ENCODE data around the gene MRGPRE.

The MRGPRE gene

DNA sequence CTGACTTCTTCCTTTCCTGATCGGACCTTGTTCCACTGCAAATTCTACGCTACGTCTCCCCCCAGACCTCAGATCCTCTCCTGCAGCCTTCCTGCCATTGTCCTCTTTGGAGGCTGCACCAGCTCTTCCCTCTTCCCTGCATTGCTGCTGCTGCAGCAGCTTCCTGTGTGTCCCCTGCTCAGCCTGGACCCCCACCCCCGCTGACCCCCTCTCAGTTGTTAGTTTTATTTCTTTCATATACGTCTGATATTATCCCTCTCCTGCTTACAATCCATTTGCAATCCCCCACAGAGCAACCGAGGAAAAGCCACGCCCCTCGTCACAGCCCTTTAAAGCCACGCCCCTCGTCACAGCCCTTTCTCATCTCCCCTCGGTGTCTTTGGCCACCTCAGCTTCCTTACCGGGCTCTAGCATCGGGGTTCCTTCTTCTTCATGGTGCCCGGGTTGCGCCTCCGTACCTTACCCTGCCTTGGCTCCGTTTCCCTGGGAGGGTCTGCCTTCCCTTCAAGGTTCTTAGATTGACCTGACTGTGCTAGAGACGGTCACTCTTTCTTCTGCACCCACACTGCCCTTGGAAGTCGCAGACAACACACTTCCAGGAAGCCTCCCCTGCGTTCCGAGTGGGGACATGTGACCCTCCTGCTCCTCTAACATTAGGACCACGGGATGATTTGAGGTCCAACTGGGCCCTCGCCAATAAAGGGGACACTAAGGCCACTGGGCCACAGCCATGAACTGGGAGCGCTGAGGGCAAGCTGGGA, 18.4 kb downstream of the MRGPRE start:
- DNase-seq = no peak

DNA sequence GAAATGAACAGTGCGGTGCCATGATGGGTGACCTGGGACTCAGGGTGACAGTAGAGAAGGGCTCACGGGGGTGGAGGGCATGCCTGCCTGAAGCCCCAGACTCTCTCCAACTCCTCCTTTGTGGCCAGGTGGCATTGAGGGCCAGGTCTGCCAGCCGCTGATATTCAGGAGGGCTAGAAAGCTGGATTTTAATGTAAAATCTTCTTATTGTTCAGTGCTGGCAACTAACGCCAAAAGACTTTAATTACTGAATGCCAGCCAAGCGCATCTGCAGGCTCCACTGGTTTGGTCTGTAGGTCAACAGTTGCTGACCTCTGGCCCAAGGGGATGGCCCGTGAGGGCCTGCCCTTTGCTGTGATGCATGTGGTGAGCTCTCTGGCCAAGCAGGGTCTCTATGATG, 23.9 kb downstream of the MRGPRE start:
- no peak for DNase-seq

DNA sequence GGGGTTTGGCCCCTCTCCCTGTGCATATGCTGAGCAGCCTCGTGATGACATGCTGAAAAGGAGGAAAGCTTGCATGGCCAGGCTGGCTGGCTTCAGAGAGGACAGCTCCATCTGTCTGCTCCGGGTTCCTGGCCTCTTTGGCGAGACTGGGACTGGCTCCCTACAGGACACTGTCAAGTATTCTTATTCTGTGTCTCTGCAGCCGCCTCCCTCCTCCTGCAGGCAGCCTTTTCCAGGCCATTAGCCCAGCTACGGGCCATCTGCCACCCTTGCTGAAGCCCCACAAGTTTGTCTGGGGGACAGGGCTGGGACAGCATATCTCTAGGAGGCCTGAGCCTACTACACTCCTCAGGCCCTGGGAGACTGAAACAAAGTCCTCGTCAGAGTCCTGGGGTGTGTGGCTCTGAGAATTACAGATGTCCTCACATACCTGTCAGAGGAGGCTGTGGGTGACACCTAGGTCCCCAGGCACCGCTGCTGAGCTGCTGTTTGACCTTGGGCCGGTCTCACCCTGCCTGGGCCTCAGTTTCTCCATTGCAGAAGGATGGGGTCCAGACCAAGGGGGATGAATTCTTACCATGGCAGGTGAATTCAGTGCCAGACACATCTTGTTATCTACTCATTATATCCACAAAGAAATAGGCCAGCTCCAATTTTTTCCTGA, 24.6 kb downstream of the MRGPRE start:
- DNase-seq = no peak

DNA sequence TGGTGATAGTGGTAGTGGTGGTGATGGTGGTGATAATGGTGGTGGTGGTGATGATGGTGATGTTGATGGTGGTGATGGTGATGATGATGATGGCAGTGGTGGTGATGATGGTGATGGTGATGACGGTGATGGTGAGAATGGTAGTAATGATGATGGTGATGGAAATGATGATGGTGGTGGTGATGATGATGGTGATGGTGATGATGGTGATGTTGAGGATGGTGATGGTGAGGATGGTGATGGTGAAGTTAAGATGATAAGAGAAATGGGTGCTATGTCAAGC, 25.4 kb downstream of the MRGPRE start:
- no peak for DNase-seq

DNA sequence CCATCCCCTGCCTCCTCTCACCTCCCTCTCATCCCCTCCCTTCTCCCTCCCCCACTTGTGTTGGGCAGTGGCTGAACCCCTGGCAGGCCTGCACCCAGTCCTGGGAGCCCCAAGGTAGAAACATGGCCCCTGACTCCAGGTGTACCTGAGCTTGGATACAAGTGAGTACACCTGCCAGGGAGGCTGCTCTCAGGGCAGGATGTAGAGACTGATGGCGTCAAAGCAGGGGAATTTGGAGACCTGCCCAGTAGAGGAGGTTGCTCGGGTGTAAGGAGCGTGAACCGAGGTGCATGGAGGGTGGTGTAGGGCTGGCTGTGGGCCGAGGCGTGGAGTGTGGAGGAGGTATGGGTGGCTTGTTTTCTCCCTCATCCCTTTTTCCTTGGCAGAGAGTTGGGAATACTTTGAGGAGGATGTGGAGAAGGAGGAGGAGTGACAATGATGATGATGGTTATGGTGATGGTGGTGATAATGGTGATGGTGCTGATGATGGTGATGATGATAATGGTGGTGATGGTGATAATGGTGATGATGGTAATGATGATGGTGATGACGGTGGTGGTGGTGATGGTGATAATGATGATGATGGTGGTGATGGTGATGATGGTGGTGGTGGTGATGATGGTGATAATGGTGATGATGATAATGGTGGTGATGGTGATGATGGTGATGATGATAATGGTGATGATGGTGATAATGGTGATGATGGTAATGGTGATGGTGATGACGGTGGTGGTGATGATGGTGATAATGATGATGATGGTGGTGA, 25.9 kb downstream of the MRGPRE start:
- DNase-seq = no peak

DNA sequence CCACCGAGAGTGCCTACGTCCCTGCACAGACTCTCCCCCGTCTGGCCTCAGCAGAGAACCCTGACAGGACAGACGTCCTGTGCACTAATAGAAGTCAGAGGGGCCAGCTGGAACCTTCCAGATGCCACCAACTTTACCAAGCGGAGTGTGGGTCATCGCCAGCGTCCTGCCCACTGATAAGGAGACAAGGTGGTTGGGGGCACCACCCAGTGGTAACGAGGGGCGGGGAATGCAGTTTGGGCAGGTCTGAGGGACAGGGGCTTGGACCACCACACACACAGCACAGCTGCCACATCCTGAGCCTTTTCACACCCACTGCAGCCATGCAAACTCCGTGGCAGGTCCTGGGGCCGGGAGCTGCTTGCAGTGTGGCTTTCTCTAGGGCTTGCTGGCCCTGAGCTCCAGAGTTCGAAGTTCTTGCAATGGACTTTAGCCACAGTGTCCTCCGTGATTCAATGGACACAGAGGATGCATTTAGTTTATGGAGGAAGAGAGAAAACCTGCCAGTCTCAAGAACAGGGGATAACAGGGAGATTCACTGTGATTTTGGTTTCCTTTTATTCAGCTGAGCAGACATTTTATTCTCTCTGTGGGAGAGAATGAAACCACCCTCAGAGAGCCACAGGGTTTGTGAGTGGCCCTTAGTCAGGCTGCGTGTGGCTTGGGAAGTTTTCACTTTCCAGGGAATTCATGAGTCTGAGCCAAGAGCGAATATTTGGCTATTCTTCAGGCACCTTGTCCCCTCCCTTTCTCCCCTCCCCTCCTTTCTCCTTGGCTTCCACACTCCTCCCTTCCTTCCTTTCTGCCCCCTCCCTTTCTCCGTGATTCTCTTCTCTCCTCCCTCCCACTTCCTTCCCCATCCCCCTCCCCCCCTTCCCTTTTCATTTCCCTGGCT, 26.7 kb downstream of the MRGPRE start:
- DNase-seq = no peak

DNA sequence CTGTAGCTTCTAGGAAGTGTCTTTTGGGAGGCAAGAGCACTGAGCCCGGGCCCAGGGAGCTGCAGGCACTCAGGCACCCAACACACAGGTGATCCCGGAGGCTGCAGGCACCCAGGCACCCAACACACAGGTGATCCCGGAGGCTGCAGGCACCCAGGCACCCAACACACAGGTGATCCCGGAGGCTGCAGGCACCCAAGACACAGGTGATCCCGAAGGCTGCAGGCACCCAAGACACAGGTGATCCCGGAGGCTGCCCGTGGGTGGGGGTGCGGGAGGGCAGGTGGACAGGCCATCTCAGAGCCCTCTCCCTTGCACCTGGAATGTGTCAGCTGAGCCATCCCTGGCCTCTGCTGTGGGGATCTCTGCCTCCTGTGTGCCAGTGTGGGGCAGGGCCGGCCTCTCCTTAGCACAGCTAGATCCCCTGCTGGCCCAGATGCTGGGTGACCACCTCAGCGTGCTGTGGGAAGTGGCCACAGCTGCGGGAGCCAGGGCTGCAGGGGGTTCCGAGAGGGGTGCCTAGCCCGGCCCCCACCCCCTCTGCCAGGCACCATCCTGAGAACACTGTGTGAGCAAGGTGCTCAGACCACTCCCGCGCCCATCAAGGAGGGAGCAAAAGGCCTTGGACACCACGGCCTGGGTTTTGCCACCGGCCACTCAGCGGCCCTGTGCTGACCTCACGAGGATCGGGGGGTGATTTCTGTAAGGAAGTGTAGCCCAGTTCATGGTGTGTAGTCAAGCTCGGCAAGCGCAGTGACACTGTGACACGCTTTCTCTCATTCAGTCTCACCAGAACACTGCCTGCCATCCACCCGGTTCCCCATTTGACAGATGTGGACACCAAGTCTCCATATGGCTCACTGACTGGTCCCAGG, 27.8 kb downstream of the MRGPRE start:
- no peak for DNase-seq

DNA sequence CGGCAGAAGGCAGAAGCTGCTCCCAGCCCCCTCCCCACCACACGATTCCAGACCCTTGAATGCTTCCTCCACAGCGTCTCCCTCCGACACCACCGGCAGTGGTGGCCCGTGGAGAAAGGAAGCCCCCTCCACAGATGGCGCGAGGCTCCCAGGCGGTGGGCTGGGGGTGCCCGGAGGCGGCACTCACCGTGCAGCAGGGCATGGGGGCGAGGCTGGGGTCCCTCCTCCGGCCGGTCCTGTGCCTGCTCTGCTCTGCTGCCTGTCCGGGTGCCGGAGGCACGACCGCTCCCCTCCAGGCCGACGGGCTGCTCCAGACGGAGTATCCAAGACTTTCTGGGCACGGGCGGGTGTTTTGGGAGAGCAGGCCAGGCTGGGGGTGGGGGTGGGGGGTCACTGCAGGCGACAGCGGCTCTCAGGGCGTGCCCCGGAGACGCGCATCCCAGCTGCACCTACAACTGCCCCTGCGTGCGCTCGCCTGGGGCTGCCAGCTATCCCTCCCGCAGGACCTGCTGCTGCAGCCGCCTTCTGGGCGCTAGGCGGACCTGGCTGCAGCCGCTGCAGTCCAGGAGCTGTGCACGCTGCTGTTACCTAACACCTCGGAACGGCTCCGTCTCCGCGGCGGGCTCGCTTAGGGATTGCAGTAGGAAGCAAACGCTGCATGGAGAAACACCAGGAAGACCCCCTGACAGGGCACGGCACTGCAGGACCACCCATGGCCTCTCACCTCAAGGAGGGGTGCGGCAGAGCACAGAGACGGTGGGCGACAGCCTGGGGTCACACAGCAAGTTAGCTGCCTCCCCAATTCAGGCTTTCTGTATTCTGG, 28.8 kb downstream of the MRGPRE start:
- DNase-seq = no peak

DNA sequence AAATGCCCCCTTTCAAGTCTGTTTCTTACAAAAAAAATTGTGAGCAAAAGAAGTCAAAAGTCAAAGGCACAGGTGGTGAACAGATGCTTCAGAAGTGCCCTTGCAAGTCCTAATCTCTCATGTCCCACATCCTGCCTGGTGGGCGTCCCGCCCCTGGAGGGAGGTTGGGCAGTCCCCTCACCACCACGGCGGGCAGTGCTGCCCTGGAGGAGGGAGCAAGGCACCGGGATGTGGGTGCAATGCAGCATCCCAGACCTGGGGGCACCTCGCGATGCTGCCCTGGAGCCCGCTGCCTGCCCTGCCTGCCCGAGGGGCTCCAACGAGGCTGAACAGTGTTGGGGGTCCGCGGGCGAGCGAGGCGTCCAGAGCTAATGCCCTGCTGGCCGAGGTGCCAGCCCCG, 29.5 kb downstream of the MRGPRE start:
- DNase-seq = no peak

DNA sequence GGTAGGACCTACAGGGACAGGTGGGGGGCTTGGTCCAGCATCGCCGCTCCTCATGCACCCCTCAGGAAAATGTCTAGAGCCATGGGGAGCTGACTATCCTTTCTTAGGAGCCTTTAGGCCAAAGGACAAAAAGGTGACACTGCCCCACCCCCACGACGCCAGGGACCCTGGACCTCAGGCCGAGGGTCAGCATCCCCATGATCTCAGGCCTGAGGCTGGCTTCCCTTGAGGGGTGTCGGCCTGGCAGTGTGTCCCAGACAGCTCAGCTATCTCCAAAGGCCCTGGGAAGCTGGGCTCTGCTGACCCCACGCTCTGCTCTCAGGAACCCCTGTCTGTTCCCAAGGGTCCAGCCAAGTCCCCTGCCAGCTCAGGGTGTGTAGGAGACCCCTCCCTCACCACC, 29.9 kb downstream of the MRGPRE start:
- no peak for DNase-seq

DNA sequence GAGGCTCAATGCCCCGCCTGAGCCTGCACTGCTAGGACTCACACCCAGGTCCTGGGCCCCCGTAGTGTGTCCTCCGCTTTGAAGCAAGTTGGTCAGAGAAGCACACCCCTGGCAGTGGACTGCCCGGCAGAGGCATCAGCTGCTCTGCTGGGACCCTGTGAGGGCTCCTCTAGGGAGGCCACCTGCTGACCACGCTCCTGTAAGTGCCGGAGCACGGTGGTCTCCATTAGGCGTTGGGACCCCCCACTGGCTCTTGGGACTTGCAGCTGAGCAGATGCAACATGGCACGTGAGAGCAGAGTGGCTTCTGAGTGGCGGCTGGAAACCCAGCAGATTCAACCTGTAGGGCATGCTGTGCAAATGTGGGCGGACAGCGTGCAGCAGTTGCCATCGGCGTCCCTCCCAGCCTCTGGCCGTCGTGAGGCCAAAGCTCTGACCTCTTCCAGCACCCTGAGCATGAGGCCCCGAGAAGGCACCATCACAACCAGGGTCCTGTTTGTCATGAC, 30.5 kb downstream of the MRGPRE start:
- no peak for DNase-seq

DNA sequence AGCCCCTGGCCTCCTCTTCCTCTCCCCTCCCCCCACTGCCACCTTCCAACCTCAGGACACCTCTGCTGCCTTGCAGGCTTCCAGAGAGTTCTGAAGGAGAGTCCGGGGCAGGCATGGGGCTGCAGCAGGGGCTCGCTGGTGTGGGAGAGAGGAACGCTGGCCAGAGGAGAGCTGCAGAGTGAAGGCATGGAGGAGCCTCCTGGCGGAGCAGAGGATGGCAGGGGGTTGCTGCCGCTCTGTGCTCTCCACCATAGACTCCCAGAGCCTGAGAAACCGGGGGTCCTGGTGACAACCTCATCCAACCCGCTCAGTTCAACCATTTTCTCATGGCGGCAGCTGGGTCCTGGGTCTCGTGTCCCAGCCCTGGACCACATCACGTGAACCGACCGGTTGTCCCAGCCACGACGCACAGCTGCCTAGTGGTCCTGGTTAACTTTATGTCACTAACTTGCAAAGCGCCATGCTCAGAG, 31.1 kb downstream of the MRGPRE start:
- no peak for DNase-seq

DNA sequence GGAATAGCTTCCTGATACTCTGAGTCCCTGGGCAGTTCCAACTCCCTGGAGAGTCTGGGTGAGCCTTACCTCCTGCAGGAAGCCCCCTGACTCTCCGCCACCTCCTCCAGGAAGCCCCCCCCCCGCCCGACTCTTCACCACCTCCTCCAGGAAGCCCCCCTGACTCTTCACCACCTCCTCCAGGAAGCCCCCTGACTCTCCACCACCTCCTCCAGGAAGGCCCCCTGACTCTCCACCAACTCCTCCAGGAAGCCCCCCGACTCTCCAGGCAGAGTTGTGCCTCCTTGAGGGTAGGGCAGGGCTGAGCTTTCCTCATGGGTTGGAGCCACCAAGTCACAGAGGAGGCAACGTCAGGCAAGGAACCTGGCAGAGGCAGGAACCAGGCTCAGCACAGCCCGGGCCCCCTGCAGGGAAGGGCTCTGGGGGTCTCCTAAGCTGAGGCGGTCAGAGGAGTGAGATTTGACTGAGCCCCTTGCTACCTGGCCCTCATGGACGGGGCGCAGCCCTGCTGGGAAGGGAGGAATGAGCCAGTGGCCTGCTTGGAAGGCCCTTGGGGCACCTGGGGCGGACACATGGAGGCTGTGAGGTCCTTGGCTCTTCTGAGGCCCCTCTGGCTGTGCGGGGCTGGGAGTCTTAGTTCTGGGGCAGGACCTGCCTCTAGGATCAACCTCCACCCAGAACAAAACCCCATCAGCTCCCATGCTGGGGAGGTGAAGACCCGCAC, 31.7 kb downstream of the MRGPRE start:
- DNase-seq = no peak

DNA sequence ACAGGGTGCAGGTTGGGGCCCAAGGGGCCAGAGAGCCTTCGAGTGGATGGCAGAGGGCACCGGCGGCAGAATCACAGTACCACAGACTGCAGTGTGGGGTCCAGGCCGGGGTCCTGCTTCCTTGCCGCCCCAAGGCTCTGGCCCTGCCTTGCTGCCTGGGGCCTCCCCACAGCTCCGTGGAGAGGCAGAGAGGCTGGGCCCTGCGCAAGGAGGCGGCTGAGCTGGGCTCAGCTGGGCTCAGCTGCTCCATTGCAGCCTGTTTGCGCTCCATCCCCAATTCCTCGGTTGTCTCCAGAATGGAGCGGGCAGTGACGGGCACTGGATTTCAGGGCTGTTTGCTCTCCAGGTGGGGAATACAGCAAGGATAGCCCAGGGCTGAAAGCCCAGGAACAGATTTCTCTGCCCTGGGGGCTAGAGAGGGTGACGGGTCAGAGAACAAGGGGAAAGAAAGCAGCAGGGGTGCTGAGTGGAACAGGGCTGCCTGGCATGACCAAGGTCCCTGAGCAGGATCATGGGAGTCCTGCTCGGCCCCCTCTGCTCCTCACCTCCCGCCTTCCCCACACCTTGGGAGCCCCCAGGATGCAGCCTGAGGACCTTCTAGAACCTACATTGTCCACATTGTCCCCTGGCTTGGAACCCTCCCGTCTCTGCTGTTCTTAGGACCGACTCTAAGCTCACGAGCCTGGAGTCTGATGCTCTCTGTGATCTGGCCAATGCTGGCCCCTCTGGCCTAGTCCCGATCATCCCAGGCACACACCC, 32.5 kb downstream of the MRGPRE start:
- no peak for DNase-seq

DNA sequence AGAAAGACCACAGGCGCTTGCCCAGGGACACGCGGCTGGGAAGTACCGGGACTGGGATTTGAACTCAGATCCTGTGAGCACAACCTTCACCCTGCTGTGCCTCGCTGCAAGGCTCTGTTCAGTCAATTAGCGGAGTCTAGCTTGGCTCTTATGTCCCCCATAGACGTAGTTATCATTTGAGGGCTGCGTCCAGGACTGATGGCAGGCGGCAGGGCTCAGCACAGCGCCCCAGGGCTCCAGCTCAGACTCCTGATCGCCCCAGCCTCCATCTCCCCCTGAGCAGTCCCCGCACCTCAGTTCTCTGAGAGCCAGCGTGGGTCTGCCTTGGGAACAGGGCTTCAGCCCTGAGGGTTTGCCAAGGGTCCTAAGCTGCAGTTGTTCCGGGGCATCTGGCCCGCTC, 33.4 kb downstream of the MRGPRE start:
- DNase-seq = no peak

DNA sequence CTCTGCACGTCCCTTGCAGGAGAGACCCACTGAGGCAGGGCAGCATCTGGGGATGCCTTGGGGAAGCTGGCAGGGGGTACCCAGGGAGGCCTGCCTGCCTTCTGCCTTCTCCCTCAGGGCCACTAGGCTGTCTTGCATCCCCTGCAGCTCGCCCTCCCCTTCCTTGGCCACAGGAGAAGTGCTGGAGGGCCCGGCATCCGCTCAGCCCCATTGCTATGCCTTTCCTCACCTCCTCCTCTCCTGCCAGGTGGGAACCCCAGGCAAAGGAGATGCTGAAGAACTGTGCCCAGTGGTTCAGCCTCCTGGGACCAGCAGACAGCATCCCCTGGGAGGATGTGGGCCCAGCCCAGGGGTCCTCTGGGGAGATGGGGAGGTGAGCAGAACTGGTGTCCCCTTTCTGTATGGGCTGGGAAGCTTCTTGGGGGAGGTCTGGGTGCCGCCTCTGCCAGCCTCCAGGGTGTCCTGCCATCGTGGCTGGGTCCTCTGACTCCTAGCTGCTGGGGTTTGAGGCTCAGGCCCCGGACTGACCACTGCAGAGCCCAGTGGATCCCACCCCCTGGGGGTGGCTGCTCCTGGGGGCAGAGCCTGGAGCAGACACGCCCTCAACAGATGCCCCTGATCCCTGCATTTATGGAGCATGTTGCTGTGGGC, 34.2 kb downstream of the MRGPRE start:
- DNase-seq = no peak

DNA sequence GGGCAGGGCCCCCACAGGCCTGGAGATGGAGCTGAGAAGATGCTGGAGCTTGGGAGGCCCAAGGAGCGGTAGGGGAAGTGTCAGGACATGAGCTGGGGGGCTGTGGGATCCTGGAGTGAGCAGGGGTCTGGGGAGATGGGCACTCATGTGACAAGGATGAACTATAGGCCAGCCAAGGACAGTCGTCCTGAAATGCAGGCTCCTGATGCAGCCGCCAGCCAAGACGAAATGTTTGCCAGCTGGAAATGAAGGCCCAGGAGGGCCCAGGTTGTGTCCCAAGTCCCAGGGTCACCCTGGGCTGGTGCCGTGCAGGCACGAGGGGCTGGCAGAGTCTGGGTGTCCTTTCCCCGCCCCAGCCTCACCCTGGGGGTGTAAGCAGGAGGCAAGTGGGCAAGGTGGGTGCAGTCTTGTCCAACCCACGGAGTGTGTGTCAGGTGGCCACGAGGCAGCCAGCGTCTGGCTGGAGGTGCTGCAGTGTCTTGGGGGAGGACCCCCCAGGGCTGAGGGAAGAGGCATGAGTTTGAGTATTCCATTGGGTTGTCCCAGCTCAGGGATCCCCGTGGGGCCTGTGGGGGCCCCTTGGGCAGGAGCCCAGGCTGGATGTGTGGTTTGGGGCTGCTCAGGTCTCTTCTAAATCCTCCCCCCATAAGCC, 35.0 kb downstream of the MRGPRE start:
- DNase-seq = no peak

Measured in activated CD8-positive, alpha-beta memory T cell treated with anti-CD3 and anti-CD28 coated beads, Interleukin-2, amount 50 U/mL, for 48 hours (primary cell).